VCaP (cell line): ENCODE measurements around the gene HOXC6.
"Not testable (repeated sequence)": the region's sequence is repeated elsewhere in the genome, so short reads cannot be mapped to it uniquely, and the experiment has no call there.

Experiments used
- H3K27ac ChIP-seq: fragments of 450-650 bp; 2 replicates; pipeline ENCODE4 v1.5.1; 2017
- TF ChIP-seq, protein P1 (sequence below): fragments of 450-650 bp; conservative IDR thresholded peaks from 2 replicates; pipeline ENCODE4 v1.5.1; 2017; ENCODE audit warnings: mild to moderate bottlenecking, moderate library complexity

The HOXC6 gene

DNA sequence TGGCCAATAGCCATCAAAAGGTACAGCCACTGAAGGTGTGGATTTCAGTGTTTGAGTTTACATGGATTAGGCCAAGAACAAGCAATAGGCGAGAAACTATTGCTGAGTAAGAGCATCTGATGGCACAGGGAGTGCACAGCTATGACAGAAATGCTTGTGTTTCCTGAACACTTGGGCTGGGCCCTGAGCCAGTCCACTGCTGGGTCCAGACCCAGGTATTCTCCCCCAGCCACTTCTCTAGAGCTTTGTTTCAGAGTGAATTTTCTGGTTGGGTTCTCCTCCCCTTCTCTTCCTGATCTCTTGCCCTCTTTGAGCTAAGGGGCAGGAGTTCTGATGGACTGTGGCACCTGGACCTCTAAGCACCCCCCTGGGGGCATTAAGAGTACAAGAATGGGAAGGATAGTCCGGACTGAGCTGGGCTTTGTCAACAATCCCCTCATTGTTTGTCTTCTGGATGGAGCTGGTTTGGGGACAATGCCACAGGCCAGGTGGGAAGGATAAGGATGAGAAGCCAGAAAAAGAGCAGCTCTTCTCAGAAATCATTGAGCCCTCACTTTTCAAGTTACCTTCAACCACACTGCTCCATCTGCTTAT is 13.0 kb downstream of the HOXC6 start:
- no peak overlapping the region for H3K27ac ChIP-seq
- TF ChIP-seq, protein P1, sequence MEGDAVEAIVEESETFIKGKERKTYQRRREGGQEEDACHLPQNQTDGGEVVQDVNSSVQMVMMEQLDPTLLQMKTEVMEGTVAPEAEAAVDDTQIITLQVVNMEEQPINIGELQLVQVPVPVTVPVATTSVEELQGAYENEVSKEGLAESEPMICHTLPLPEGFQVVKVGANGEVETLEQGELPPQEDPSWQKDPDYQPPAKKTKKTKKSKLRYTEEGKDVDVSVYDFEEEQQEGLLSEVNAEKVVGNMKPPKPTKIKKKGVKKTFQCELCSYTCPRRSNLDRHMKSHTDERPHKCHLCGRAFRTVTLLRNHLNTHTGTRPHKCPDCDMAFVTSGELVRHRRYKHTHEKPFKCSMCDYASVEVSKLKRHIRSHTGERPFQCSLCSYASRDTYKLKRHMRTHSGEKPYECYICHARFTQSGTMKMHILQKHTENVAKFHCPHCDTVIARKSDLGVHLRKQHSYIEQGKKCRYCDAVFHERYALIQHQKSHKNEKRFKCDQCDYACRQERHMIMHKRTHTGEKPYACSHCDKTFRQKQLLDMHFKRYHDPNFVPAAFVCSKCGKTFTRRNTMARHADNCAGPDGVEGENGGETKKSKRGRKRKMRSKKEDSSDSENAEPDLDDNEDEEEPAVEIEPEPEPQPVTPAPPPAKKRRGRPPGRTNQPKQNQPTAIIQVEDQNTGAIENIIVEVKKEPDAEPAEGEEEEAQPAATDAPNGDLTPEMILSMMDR: no peak

DNA sequence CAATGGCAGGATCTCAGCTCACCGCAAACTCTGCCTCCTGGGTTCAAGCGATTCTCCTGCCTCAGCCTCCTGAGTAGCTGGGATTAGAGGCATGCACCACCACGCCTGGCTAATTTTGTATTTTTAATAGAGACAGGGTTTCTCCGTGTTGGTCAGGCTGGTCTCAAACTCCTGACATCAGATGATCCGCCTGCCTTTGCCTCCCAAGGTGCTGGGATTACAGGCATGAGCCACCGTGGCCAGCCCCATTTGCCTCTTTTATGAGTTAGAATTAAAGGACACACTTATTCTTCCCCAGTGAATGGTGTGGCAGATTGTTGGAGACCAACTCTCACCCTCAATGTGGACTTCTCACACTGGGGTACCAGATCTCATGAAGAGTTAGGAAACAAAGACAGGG is 13.8 kb downstream of the HOXC6 start:
- H3K27ac ChIP-seq: not testable (repeated sequence)

DNA sequence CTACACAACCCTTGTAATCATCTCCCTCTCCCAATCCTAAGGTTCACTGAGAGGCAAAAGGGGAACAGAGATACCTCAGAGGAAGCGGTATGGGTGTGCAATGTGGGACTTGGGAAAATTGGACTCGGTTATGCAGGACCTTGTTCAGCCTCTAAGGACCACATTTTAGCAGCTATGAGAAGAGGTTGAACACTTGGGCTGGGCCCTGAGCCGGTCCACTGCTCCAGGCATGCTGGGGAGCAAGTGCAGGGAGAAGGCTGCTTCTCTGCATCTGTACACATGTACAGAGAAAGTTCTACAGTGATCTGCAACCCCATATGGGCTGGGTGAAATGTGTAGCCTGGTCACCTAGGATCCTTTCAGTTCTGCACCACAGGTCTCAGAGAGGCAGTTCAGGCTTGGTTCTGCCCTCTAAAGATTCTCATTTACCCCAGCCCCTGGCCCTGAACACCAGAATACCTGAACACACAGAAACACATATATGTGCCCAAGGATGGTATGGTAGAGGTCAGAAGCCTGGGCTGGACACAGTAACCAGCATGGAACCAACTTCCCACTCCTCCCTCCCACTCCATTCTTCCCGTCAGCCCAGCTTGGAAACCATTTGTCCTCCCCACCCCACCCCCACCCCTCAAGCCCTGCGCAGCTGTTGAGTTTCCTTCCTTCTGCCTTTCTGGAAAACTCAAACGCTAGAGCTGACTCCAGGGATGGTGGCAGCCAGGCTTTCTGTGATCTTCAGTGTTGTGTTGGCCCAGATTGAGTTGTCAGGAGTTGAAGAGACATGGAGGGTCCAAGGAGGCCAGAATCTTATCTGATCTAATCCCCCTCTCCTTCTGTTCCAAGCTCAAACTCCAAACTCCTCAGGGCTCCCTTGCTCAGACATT is 15.0 kb downstream of the HOXC6 start:
- no peak overlapping the region for H3K27ac ChIP-seq
- TF ChIP-seq, protein P1: no peak

DNA sequence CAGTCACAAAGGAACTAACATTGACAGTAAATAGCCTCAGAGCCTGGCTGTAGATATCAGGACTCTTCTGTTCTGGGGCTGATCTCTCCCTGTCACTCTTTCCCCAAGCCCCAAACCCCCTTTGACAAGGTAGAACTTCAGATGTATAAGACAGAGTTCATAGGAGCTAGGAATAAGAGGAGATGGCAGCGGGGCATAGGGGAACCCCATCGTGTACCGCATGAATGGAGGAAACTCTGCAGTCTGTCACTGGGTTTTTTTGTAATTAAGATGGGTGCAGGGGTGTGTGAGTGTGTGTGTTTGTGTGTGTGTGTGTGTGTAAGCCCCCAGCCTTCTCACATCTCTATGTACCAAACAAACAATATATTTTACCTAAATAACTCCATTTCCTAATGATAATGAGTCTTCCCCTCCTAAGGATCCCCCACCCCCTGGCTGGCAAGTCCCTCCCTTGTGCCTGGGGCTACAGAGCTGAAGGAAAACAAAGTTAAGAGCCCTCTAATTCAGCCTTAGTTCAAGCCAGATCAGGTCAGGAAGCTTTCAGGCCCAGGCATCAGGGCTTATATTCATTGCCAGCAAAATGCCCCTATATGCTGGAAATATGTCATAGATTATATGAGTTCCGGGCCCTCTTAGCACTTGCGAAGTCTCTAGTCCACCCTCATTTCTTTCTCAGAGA is 16.3 kb downstream of the HOXC6 start:
- TF ChIP-seq, protein P1: no peak

DNA sequence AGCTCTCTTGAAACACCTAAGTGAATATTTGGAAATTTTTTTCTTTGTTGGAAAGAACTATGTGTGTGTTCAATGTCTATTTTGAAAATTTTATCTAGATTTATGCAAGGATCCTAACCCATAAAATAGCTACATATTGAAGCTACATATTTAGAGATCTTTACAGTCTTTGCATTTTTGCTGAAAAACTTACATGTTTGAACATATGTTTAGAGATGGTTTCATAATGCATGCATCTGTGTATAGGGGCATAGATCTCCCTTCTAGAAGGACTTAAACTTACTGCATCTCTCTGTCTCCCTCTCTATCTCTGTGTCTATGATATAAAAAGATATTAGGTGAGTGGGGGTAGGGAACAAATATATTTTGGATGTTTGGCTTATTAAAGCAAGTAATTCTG is 17.2 kb downstream of the HOXC6 start:
- TF ChIP-seq, protein P1: no peak
- H3K27ac ChIP-seq: no peak overlapping the region

More for the DNA sequence above, 16.3 kb downstream of the HOXC6 start:
- no peak overlapping the region for H3K27ac ChIP-seq

DNA sequence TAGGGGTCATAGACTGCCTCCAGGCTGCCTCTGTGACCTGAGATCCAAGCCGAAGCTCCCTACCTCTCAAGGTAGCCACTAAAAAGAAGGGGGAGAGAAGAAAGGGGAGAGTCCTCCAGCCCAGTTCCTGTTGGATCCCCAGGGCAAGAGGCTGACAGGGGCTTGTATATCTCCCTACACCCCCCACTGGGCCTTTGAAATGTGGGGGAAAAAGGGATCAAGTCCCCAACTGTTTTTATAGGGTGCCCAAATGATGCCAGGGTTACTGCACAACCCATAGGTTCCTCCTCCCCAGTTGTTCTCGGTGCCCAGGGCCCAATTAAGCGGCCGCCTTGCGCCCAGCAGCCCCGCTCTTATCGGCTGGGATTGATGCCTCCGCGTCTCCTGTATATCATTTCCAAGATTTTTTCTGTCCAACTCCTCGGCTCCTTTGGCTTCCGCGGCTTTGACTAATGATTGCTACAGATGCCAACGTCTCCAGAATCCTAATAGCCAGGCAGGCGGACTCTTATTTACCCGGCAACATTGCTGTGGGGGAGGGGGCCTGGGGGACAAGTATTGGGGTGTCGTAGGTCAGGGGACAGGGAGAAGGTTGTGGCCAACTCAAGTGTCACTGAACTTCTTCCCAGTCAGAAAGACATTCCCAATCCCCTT is 17.8 kb downstream of the HOXC6 start:
- H3K27ac ChIP-seq: no peak overlapping the region
- TF ChIP-seq, protein P1: no peak

DNA sequence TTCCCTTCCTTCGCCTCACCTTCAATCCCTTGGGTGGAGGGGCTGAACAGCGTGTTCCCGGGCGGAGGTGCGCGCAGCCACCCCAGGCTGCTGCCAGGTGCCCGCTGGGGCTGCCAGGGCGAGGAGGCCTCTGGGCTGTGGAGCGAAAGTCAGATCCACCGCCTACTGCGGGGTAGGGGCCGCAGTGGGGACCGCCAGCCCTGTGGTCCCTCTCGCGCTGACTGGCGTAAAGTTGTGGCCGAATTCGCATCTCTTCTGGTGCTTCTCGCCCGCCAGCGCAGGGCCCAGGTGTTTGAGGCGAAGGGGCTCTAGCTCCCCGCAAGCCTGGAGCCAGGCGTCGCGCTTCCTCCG is 18.5 kb downstream of the HOXC6 start:
- TF ChIP-seq, protein P1: no peak
- H3K27ac ChIP-seq: no peak overlapping the region
